NB4 (cell line): ENCODE measurements around the gene CARF.
"Not testable (repeated sequence)": the region's sequence is repeated elsewhere in the genome, so short reads cannot be mapped to it uniquely, and the experiment has no call there.

Source experiments
- CTCF ChIP-seq: IDR thresholded peaks from one replicate; pipeline ENCODE4 v1.5.1; 2012; ENCODE audit warnings: low read depth, low read length
- MYC ChIP-seq: IDR thresholded peaks from 2 replicates; pipeline ENCODE4 v1.6.1; 2011; ENCODE audit warnings: low read depth, low read length
- POLR2A ChIP-seq: IDR thresholded peaks from 2 replicates; pipeline ENCODE4 v1.6.1; 2011; ENCODE audit warnings: mild to moderate bottlenecking; ENCODE audit not compliant: insufficient read length; ENCODE audit errors: extremely low read depth

- TF ChIP-seq POLR2A, CTCF, MYC: not testable (repeated sequence)
These were observed 37.3 kb downstream of the CARF start for GRCh38 chr2:202949333-202949732.
